HepG2 (cell line): ENCODE results near the gene ZC3H4. TPM values are rescaled to one million over a fixed set of nuclear protein-coding genes. Genes with fewer than 3 reads are reported as not detected.

Experiments
- CEBPB ChIP-seq: IDR thresholded peaks from 2 replicates; pipeline ENCODE4 v1.6.1; 2011; ENCODE audit warnings: low read depth, low read length, improper control_type of control experiment, borderline replicate concordance
- CTCF ChIP-seq: sonication (generic); formaldehyde crosslinking; IDR thresholded peaks from 2 replicates; pipeline ENCODE4 v1.5.0; 2020; ENCODE audit warnings: mild to moderate bottlenecking, missing genetic modification reagents, moderate library complexity
- E2F5 ChIP-seq: sonication (generic); formaldehyde crosslinking; conservative IDR thresholded peaks from 2 replicates; pipeline ENCODE4 v1.4.0; 2020; ENCODE audit warnings: missing genetic modification reagents
- HMGXB4 ChIP-seq, 2 experiments: sonication (generic) in 1 of 2; formaldehyde crosslinking in 1 of 2; IDR thresholded peaks; 2 replicates each; pipeline versions ENCODE4 v1.4.0 to v1.6.1; 2018 to 2020; ENCODE audit warnings: missing genetic modification reagents in 2 of 2, borderline replicate concordance in 1 of 2, low read depth in 1 of 2, mild to moderate bottlenecking in 1 of 2, missing biosample characterization in 1 of 2
- ONECUT2 ChIP-seq: sonication (generic); formaldehyde crosslinking; IDR thresholded peaks from 2 replicates; pipeline ENCODE4 v1.4.0; 2020; ENCODE audit warnings: missing genetic modification reagents
- PHF5A ChIP-seq: IDR thresholded peaks from one replicate; pipeline ENCODE4 v1.6.1; 2018; ENCODE audit warnings: low read depth, missing genetic modification reagents; ENCODE audit not compliant: unreplicated experiment
- POLR2G ChIP-seq: fragments of 200-400 bp; formaldehyde crosslinking; IDR thresholded peaks from 2 replicates; pipeline ENCODE4 v1.6.1; 2018; ENCODE audit warnings: mild to moderate bottlenecking, low read depth, low read length, moderate library complexity
- RARA ChIP-seq: IDR thresholded peaks from 2 replicates; pipeline ENCODE4 v1.6.1; 2016; ENCODE audit warnings: missing genetic modification reagents, missing compliant biosample characterization
- SP1 ChIP-seq, 2 experiments: fragments of 450-650 bp in 1 of 2; sonication (generic) in 1 of 2; formaldehyde crosslinking in 1 of 2; IDR thresholded peaks; 2 replicates each; pipeline versions ENCODE4 v1.4.0 to v1.6.1; 2016 to 2020; ENCODE audit warnings: missing genetic modification reagents in 1 of 2
- SP140L ChIP-seq: sonication (generic); formaldehyde crosslinking; IDR thresholded peaks from 2 replicates; pipeline ENCODE4 v1.4.0; 2020; ENCODE audit warnings: missing genetic modification reagents, borderline replicate concordance
- STAG1 ChIP-seq: sonication (generic); formaldehyde crosslinking; IDR thresholded peaks from 2 replicates; pipeline ENCODE4 v1.4.0; 2020; ENCODE audit warnings: missing genetic modification reagents
- SUZ12 ChIP-seq: fragments of 150-350 bp; IDR thresholded peaks from 2 replicates; pipeline ENCODE4 v1.6.1; 2014; ENCODE audit warnings: low read depth, low read length
- ZFX ChIP-seq: sonication (generic); formaldehyde crosslinking; IDR thresholded peaks from 2 replicates; pipeline ENCODE4 v1.4.0; 2020; ENCODE audit warnings: mild to moderate bottlenecking, low read depth, missing genetic modification reagents, moderate library complexity
- ZKSCAN8 ChIP-seq: IDR thresholded peaks from 2 replicates; pipeline ENCODE4 v1.6.1; 2016; ENCODE audit warnings: borderline replicate concordance, missing genetic modification reagents, missing compliant biosample characterization
- ZNF136 ChIP-seq: sonication (generic); formaldehyde crosslinking; IDR thresholded peaks from 2 replicates; pipeline ENCODE4 v1.8.1; 2022; ENCODE audit warnings: low read depth, mild to moderate bottlenecking, moderate library complexity, missing genetic modification reagents
- ZNF350 ChIP-seq: sonication (generic); formaldehyde crosslinking; IDR thresholded peaks from 2 replicates; pipeline ENCODE4 v1.4.0; 2020; ENCODE audit warnings: mild to moderate bottlenecking, low read depth, missing genetic modification reagents, borderline replicate concordance
- ZNF441 ChIP-seq: sonication (generic); formaldehyde crosslinking; IDR thresholded peaks from 2 replicates; pipeline ENCODE4 v1.7.0; 2021; ENCODE audit warnings: missing genetic modification reagents, borderline replicate concordance
- ZNF589 ChIP-seq: sonication (generic); formaldehyde crosslinking; conservative IDR thresholded peaks from 2 replicates; pipeline ENCODE4 v1.8.0; 2022; ENCODE audit warnings: mild to moderate bottlenecking, moderate library complexity, missing genetic modification reagents
- polyA plus RNA-seq, 8 experiments: library from polyadenylated mRNA; depleted of rRNA in 3 of 8; stranded (reverse) in 7 of 8; unstranded in 1 of 8; fragments of >200 nt; fragmentation: Illumina TruSeq in 4 of 8; extraction: Trizol in 4 of 8; gene quantifications; 2 replicates each; pipeline versions ENCODE4 v1.2.1 to v1.2.3, GENCODE V29; 2011 to 2016; ENCODE audit warnings: low read depth in 4 of 8, missing spikeins in 1 of 8, mixed read lengths in 1 of 8; ENCODE audit not compliant: insufficient read depth in 1 of 8
- total RNA-seq, 5 experiments: library from RNA; depleted of rRNA; stranded (reverse); fragments of >200 nt; fragmentation: Illumina TruSeq; extraction: Trizol; gene quantifications; 2 replicates each; pipeline ENCODE4 v1.2.3, GENCODE V29; 2016; ENCODE audit warnings: low read depth in 1 of 5
- TF ChIP-seq, protein P1 (sequence below): sonication (generic); formaldehyde crosslinking; IDR thresholded peaks from 2 replicates; pipeline ENCODE4 v1.5.1; 2020; ENCODE audit warnings: mild to moderate bottlenecking, missing genetic modification reagents, moderate library complexity

Gene ZC3H4
- total and polyA plus RNA-seq, 2 of the 13 experiments (the other 11 are each of a cell fraction or from before 2014, with no cell fraction given): 1.8 to 10.7 TPM

- TF ChIP-seq STAG1 (CRISPR knock-in tag) (peak; percentile 73), SUZ12 (no peak), SP1 (IDR thresholded peaks at IDR 0.05) (no peak), SP1 (CRISPR knock-in tag; IDR thresholded peaks at IDR 0.05) (peak; percentile 79), CTCF (CRISPR knock-in tag) (peak; percentile 94), PHF5A (peak; percentile 56), ZNF441 (CRISPR knock-in tag) (no peak), ZNF350 (CRISPR knock-in tag) (peak; percentile 41; the same call in 1 of the 2 replicates), HMGXB4 (CRISPR knock-in tag; IDR thresholded peaks at IDR 0.05; ENCODE audit: borderline replicate concordance in 1 of 2, low read depth in 1 of 2) (peak; percentile 56 to 77; a peak in 2 of 4 replicates), RARA (CRISPR knock-in tag) (no peak), ZNF589 (CRISPR knock-in tag) (no peak), CEBPB (no peak), E2F5 (CRISPR knock-in tag) (no peak), SP140L (CRISPR knock-in tag) (no peak), POLR2G (peak; percentile 49; the same call in 1 of the 2 replicates), ZKSCAN8 (CRISPR knock-in tag) (no peak), ONECUT2 (CRISPR knock-in tag) (no peak), ZNF136 (CRISPR knock-in tag) (no peak), ZFX (no peak)
- TF ChIP-seq, protein P1, sequence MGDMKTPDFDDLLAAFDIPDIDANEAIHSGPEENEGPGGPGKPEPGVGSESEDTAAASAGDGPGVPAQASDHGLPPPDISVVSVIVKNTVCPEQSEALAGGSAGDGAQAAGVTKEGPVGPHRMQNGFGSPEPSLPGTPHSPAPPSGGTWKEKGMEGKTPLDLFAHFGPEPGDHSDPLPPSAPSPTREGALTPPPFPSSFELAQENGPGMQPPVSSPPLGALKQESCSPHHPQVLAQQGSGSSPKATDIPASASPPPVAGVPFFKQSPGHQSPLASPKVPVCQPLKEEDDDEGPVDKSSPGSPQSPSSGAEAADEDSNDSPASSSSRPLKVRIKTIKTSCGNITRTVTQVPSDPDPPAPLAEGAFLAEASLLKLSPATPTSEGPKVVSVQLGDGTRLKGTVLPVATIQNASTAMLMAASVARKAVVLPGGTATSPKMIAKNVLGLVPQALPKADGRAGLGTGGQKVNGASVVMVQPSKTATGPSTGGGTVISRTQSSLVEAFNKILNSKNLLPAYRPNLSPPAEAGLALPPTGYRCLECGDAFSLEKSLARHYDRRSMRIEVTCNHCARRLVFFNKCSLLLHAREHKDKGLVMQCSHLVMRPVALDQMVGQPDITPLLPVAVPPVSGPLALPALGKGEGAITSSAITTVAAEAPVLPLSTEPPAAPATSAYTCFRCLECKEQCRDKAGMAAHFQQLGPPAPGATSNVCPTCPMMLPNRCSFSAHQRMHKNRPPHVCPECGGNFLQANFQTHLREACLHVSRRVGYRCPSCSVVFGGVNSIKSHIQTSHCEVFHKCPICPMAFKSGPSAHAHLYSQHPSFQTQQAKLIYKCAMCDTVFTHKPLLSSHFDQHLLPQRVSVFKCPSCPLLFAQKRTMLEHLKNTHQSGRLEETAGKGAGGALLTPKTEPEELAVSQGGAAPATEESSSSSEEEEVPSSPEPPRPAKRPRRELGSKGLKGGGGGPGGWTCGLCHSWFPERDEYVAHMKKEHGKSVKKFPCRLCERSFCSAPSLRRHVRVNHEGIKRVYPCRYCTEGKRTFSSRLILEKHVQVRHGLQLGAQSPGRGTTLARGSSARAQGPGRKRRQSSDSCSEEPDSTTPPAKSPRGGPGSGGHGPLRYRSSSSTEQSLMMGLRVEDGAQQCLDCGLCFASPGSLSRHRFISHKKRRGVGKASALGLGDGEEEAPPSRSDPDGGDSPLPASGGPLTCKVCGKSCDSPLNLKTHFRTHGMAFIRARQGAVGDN: peak; percentile 80
These were observed 78.2 kb downstream of the ZC3H4 start (continued) for GRCh38 chr19:47035127-47036096.
